ENCODE results near the gene ZNF653. TPM values are rescaled to one million over a fixed set of nuclear protein-coding genes. Genes with fewer than 3 reads are reported as not detected.

Gene ZNF653
- total and polyA plus RNA-seq, 9 of the 15 experiments (the other 6 are each of a cell fraction or from before 2014, with no cell fraction given), result 1.6 to 8.0 (median 4.2) TPM; not detected in 2

- peak; percentile 58; the same call in 1 of the 2 replicates for TF ChIP-seq ZBTB33 (CRISPR knock-in tag; IDR thresholded peaks at IDR 0.05)
- TF ChIP-seq PRMT5 (CRISPR knock-in tag; IDR thresholded peaks at IDR 0.05), result no peak
- no peak for TF ChIP-seq SNIP1 (IDR thresholded peaks at IDR 0.05; ENCODE audit: low read depth)
- peak; percentile 32; the same call in 1 of the 2 replicates for TF ChIP-seq ZNF24 (IDR thresholded peaks at IDR 0.05)
- no peak for TF ChIP-seq ASH1L (IDR thresholded peaks at IDR 0.05; ENCODE audit: borderline replicate concordance, low read depth, partially characterized antibody)
- no peak for TF ChIP-seq ATF7 (IDR thresholded peaks at IDR 0.05)
- peak; percentile 91 to 94 for TF ChIP-seq KDM1A (IDR thresholded peaks at IDR 0.05)
- TF ChIP-seq MEIS2 (IDR thresholded peaks at IDR 0.05; ENCODE audit: partially characterized antibody), result no peak
- TF ChIP-seq PHF20 (IDR thresholded peaks at IDR 0.05; ENCODE audit: partially characterized antibody), result peak; percentile 64
- TF ChIP-seq BMI1 (IDR thresholded peaks at IDR 0.05; ENCODE audit: low read length), result no peak
- peak; percentile 76 for TF ChIP-seq CHD4 (IDR thresholded peaks at IDR 0.05; ENCODE audit: insufficient read depth, insufficient replicate concordance, low read depth, low read length, poor library complexity, severe bottlenecking)
- no peak for TF ChIP-seq ZNF239 (CRISPR knock-in tag; IDR thresholded peaks at IDR 0.05)
- peak; percentile 97 for TF ChIP-seq RBM25 (IDR thresholded peaks at IDR 0.05; ENCODE audit: low read depth, low read length, severe bottlenecking)
- TF ChIP-seq ZNF518B (CRISPR knock-in tag; IDR thresholded peaks at IDR 0.05), result no peak
- peak; percentile 91 for TF ChIP-seq HDAC2 (IDR thresholded peaks at IDR 0.05)
- no peak for TF ChIP-seq ZNF583 (CRISPR knock-in tag; IDR thresholded peaks at IDR 0.05)
- no peak for TF ChIP-seq ELF1 (tag; IDR thresholded peaks at IDR 0.05)
- no peak for TF ChIP-seq HDAC8 (tag; IDR thresholded peaks at IDR 0.05)
- TF ChIP-seq PRPF4 (IDR thresholded peaks at IDR 0.05; ENCODE audit: insufficient read depth, low read depth, low read length, poor library complexity, severe bottlenecking), result no peak
- TF ChIP-seq BCL6 (CRISPR knock-in tag; IDR thresholded peaks at IDR 0.05), result no peak
- TF ChIP-seq E2F3 (CRISPR knock-in tag; IDR thresholded peaks at IDR 0.05), result no peak
- no peak for TF ChIP-seq ZZZ3 (IDR thresholded peaks at IDR 0.05)
- peak; percentile 71 to 76; a peak in 3 of 4 replicates for TF ChIP-seq RCOR1 (IDR thresholded peaks at IDR 0.05; ENCODE audit: borderline replicate concordance in 1 of 2, low read depth in 2 of 2, low read length in 2 of 2)
- TF ChIP-seq BCOR (IDR thresholded peaks at IDR 0.05), result peak; percentile 99
- peak; percentile 93 for TF ChIP-seq ADNP (tag; IDR thresholded peaks at IDR 0.05)
- no peak for TF ChIP-seq FOXK2 (conservative IDR thresholded peaks at IDR 0.05 in 1 of 2, IDR thresholded peaks at IDR 0.05 in 1 of 2; ENCODE audit: low read depth in 2 of 2)
Observed at GRCh38 chr19:11541238-11541637, 35.6 kb upstream of the ZNF653 start (continued).

Measured in K562 (cell line).